HG03039 (cell line): ENCODE results near the gene HBS1L.

Experiments
- ATAC-seq: cut with Tn5 transposase; IDR thresholded peaks from one replicate; pipeline ENCODE4 v1.9.1; 2021; ENCODE audit warnings: mild to moderate bottlenecking, moderate library complexity; ENCODE audit not compliant: unreplicated experiment

Gene HBS1L

DNA sequence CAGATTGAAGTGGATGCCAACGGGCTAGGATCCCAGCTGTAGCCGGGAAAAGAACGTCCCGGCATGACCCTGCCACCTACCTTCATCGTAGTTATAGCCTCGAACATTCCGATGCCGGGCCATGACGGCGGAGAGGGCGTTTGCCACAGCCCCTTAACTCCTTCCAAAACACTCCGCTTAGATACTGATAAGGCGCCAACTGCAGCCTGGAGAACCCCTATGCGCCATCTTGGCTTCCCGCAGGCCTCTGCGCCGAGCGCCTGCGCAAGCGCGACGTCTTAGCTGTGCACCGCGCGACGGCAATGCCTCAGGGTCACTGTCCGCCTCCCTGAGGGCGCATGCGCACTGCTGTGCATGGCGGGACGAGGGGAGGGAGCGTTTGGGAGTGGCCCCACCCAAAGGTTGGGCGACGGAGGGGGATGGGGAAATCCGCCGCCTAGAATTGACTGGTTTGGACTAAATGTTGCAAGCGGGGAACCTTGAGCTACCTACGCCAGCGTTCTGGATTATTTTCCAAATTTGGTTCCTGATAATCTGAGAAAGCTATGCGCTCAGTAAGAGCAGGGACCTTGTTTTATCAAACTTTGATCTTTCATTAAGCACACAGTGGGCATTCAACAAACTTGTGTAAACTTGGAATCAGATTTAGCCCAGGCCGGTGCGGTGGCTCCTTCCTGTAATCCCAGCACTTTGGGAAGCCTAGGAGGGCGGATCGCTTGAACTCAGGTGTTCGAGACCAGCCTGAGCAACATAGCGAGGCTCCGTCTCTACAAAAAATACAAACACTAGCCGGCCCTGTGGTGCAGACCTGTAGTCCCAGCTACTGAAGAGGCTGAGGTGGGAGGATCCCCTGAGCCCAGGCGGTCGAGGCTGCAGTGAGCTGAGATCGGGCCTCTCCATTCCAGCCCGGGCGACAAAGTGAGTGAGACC lies at the start of gene HBS1L:
HBS1L (minus strand) TSS at position 254 of the 930 bp plus-strand sequence; CDS start at position 123, 131 bp downstream.
- peak; percentile 97 for ATAC-seq

DNA sequence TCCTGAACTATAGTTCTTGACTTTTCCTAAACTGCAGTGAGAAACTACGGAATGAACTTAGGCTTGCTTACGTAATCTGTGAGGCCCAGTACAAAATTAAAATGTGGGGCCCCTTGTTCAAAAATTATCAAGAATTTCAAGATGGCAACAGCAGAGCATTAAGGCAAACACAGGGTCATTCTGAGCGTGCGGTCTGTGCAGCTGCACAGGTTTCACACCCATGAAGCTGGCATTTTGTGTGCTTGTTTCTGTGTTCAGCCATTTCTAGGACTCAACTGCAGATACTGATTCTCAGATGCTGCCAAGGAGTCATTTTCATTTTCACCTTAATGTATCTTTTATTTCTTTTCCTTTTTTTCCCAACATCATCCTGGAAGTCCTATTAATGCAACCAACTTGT lies 49.6 kb upstream of the HBS1L start:
- no peak for ATAC-seq

DNA sequence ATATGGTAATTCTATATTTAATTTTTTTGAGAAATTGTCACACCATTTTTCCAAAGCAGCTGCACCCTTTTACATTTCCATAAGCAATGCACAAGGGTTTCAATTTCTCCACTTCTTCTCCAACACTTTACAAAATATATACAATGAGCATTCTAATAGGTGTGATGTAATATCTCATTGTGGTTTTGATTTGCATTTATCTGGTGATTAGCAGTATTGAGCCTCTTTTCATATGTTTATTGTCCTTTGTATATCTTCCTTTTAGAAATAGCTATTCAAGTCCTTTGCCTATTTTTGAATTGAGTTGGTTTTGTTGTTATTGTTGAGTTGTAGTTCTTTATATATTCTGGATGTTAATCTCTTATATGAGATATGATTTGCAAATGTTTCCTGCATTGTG lies 47.6 kb upstream of the HBS1L start:
- ATAC-seq = no peak

DNA sequence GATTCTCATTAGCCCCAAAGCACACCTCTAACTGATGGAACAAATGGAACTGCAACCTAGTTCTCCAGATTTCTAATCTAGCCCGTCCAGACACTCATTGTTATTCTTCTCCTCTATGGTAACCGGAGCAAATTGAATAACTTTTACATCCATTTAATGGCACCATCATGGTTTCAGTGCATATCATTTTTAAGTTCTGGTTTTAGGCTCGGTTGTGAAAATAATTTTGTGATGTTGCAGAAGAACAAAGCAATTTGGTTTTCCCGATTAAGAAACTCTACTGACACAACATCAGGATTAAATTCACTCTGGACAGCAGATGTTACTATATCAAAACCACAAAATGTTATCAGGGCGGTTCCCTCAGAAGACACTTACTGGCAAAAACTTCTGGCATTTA lies 42.5 kb upstream of the HBS1L start:
- ATAC-seq = no peak

DNA sequence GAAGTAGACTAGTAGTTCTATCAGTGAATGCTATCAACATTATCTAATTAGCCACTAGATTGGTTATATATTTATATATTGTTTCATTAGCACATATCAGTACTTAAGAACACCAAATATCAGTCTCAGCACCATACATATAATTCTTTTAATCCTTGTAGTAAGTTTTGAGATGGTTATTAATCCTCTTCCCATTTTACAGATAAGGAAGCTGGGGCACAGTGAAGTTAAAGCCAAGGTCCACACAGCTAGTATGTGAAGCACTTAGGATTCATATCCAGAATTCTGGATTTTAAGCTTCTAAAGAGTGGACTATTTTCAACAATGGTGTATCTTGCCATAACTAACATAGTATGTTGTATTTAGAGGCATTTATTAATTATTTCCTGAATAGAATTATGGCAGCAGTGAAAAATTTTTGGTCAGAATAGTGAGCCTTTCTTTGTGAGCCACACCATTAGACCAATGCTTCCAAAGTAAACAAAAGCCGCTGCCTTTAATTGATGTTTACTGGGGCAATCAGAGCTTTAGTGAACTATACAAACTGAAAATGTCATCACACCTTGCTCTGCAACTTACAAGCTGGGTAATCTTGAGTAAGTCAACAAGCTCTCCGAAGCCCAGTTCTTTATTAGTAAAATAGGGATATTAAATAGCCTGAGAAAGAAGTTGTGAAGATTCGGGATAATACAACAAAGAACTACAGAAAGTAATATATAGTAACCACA lies 41.9 kb upstream of the HBS1L start:
- no peak for ATAC-seq

DNA sequence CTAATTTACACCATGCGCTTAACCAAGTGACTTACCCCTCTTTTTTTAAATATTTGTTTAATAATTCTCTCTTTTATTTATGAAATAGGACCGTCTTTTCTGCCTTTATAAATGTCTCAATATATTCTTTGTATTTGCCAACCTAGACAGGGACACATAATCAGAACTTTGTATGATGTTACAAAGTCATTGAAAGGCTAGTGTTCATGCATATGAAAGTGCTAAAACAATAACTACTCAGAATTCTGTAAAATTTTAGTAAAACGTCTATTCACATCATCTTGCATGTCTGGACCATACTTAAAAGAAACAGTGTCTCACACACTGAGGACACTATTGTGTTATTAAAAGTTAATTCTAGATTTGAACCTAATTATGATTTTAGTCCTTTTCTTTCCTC lies 41.1 kb upstream of the HBS1L start:
- ATAC-seq = no peak

DNA sequence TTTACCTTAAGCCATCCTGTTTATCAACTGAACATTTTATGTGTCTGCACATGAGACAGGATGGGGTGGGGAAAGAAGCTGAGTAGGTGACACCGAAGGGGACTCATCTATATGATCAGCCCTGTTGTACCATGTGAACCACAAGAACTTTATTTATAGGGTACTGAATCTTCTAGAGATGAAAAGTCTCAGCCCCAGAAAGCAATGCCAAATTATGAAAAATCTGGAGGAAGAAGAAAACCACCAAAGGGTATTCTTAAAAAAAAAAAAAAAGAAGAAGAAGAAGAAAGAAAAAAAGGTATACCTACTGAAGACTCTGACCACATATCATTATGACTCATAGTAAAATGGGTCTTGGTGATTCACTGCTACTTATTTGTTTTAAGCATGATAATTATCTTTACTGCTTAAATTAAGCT lies 39.8 kb upstream of the HBS1L start:
- no peak for ATAC-seq

DNA sequence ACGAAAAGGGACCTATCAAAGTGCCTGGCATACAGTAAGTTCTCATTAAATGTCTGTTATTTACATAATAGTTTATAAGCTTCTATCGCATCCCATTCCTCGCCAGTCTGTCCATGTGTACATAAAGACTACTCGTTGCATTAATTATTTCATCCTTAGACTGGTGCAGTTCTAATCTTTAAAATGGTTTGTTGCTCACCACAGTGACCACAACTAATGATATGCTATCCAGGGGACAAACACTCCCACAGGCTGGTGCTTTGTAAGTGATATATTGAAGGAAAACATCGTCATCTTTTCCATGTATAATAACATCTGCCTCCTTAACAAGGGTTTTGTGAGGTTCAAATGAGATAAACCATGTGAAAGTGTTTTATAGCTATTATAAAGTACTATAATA lies 39.0 kb upstream of the HBS1L start:
- ATAC-seq = no peak

DNA sequence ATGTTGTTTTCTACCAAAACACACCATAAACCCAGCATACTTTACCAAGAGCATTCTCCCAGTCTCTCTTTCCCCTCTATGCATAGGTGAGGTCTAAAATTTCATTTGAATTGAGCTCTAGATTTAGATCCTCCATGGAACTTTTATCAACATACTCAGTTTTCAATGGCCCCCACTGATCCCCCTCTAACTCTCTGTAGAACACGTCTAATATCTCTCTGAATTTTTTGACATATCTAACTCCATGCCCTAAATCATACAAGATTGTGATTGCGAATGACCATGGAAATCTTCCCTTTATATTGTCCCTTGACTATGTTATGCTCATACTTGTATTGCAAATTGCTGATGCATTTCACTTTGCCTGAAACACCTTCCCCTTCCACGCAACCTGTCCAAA lies 38.1 kb upstream of the HBS1L start:
- ATAC-seq = no peak

DNA sequence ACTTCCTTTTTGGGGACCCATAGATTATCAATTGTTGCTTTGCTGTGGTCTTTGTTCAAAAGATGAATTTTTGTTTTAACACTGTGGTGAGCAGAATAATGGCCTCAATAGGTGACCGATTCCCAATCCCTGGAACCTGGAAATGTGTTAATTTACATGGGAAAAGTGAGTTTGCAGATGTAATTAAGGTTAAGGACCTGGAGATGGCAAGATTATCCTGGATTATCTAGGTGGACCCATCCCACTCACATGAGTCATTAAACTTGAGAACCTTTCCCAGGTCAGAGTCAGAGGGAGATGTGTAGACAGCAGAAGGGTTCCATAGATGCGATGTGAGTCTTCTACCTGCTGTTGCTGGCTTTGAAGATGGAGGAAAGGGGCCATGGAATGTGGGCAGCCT lies 36.2 kb upstream of the HBS1L start:
- ATAC-seq = no peak

DNA sequence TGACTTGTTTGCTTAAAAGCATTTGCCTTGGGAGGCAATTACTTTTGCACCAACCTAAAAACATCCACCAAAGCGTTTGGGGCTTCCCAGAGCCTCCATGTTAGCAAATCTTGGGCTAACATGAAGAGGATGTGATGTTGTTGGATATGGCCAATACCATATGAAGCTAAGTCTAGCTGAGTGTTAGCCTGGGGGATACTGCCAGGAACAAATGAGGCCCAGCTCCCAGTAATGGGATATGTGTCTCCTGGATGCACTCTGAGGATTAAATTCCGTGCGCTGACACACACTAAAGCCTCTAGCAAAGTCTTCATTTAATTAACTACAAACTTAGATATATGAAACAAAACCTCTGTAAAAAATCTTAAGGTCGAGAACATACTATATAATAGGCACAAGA lies 35.3 kb upstream of the HBS1L start:
- ATAC-seq = no peak

DNA sequence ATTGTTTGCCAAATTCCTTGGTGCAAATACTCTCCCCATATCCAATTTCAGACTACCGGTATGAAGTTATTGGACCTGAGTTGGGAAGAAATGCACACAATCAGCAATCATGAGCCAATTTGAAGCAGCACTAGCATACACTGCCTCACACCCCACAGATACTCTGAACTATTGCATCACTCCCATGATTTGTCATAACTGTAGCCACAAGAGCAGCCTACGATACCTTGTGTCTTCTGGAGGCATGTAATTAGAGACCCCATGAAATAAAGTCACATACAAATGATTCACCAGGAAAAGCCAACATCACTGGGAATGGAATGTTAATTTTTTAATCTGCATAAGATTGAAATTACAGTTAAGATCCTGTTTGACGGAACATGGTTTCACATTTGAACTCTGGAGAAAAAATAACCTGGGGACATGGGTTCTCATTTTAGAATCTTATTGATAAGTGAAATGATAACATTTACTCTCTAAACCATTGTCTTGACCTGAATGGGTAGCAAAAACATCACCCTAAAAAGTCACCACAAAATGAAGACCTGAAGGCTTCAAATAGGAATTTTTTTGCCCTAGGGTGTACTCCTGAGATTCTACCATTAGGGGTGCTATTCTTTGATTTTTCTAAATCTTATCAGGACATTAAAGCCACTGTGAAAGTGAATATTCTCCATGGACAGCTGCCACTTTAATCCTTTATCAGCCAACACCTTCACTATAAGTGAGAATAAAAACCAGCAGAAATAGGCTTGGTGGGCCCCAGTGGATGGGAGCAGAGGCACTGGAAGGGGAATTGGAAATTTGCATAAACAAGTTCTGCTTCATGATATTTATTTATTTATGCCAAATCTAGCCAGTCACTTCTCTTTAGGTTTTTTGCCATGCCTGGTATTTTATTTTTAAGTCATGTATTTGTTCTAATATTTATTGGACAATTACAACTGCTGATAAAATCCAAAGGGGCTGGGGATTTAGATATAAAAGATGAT lies 34.5 kb upstream of the HBS1L start:
- ATAC-seq = peak; percentile 75

DNA sequence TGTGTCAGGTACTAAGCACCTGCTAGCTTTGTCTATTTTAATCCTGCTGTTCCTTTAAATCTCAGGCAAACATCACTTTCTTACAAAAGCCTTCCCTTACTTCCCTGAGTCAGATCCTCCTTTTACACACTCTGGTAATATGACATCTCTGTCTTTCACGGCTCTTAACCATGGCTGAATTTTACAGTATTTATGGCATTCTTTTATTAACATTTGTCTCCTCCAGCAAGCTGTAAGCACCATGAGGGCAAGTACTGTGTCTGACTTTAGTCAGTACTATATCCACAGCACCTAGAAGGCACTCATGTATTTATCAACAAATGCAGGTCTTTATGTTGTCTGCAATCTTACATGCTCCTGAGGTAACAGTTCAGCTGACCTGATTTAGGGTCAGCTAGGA lies 33.7 kb upstream of the HBS1L start:
- peak; percentile 2 for ATAC-seq

DNA sequence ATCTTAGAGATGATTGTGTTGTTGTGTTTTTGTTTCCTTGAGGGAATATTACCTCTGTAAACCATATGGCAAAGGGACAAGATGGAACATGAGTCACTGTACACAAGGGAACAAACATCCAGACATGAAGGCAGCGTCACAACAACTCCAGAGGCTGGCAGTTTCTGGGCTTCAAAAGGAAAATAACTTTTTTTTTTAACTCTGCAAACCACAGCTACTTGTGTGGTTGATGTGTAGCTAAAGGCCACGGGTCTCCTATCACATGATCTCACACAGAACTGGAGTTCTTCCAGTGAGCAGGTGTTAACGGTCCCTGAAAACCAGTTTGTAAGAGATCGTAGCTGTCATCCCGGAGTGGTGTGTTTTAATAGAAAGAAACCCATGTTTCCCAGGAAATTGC lies 33.2 kb upstream of the HBS1L start:
- no peak for ATAC-seq

DNA sequence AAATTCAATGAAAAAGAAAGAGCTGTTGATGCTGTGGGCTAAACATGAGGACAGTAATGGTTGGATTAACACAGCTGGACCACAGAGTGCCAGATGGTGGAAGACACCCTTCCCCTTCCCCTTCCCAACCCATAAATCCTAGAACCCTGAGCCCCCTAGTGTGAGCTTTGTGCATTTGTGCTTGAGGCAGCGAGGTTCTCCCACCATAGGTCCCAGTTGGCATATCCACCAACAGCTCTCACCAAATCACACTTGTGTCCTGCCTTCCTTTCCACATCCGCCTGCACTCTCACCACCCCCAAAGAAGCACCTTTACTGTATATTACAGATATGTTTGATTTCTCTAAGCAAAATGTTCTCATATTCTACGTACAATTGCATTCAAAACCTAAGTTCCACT lies 32.8 kb upstream of the HBS1L start:
- no peak for ATAC-seq

DNA sequence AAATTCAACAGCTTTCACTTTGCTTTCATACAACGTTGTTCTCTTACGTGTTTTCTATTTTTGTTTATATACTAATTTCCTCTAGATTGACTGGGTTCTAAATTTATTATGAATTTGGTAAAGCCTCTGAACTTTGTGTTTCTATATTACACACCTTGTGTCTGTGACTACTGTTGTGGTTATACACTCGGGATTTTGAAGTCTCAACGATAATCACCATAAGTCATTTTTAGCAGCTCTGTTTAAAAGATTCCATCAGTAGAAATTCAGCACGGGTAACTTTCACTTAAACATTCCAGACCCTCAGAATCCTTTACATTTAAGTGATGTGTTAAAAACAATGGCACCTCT lies 31.8 kb upstream of the HBS1L start:
- no peak for ATAC-seq

DNA sequence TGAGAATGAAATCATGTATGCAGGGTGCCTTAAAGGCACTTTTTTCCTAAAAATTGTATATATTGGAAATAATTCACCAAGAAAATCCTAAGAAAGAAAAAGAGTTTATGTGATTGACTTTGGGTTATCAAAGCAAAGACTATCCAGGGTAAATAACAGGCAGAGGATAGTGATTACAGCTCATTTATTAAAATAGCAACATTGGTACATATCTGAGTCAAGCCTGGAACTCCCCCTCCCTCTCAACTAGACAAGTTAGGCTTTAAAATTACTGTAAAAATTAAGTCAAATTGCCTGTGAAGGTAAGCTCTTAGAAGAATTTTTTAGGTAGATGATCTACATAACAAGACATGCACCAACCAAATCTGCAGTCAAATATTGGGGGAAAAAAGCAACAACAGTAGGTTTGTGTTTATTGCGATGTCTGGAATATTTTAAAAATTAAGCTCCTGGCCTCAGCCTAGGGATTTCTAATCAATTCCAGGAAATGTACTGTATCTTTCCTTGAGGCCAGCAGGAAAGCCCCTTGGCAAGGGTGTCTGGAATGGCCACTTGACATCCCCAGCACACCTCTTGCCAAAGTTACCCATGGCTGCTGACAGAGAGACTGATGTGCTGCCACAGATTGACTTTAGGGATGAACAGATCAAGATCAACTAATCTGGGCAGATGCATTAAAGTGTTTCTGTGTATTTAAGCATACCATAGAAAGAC lies 31.2 kb upstream of the HBS1L start:
- ATAC-seq = no peak

DNA sequence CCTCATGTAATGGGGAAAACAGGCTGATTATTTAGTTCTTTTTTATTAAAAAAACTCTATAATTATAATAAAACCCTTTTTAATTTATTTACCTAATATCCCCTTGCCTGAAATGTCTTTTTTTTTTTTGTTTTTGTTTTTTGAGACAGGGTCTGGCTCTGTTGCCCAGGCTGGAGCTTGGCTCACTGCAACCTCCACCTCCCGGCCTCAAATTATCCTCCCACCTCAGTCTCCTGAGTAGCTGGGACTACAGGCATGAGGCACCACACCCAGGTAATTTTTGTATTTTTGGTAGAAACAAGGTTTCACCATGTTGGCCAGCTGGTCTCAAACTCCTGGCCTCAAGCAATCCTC lies 30.3 kb upstream of the HBS1L start:
- no peak for ATAC-seq

DNA sequence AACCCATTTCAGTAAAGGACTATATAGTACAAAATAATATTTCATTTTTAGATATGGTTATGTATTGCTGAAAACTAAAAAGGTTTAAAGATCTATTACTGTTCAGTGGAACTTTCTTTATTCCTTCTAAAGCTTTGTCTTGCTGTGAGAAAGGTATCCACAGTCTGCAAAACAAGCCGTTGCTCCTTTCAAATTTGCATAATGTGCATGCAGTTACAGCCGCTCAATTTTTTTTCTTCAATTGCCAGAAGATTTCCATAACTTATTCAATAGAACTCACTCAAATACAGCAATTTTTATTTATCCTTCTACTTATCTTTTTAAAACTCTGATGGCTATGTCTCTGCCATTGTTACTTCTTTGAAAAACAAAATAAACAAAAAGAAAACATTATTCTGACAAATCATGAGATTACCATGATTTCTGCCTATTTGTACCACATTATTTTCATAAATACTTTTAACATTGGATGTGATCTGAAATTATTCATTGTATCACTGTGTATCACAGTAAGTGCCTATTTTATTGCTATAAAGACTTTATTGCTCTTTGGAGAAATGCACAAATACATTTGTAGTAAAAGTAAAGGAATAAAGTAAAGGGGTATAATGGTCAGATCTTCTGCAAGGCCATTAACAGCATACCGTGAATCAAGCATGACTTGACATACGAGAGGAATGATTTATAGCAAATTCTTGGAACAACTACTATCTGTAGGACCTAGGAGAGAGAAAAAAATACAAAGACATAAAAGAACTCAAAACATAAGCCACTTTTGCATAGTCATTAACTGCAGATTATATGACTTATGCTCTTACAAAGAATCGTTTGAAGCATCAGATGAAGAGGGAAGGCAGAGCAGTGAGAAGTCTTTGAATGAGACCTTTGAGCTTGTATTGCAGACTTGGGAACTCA lies 29.6 kb upstream of the HBS1L start:
- ATAC-seq = no peak

DNA sequence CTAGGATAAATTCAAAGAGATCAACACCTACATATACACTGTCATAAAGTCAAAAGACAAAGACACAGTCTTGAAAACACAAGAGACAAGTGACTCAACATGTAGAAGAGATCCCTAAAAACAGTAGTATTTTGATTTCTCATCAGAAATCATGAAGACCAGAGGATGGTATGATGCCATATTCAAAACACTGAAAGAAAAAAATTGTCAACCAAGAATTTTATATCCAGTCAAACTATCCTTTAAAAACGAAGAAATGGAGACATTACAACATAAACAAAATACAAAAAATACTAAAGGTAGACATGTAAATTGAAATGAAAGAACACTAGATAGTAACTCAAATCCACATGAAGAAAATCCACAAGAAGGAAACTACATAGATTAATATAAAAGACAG lies 27.3 kb upstream of the HBS1L start:
- no peak for ATAC-seq
